Measurements from ENCODE around the gene SPSB1.

GRCh38 chr1:9384128-9384527 lies 91.4 kb downstream of the SPSB1 start:
- TF ChIP-seq POLR2AphosphoS5 (IDR thresholded peaks at IDR 0.05; ENCODE audit: low read depth, low read length) (no peak), SIN3A (IDR thresholded peaks at IDR 0.05; ENCODE audit: borderline replicate concordance, insufficient read depth, low read length) (no peak), TAF1 (IDR thresholded peaks at IDR 0.05; ENCODE audit: borderline replicate concordance, insufficient read depth, low read length) (no peak)
